GM23248 (cell line): ENCODE results near the gene RAD51B. TPM values are rescaled to one million over a fixed set of nuclear protein-coding genes. Genes with fewer than 3 reads are reported as not detected.
A peak's percentile ranks its signal among the peaks of the same experiment; 100 is the strongest.

Experiments used
- DNase-seq: peaks from one replicate; pipeline ENCODE4 v3.0.0-alpha.2; 2015
- H2AFZ ChIP-seq: fragments of 200-600 bp; sonication (generic); 2 replicates; pipeline ENCODE4 v1.6.1; 2016; ENCODE audit warnings: antibody characterized with exemption
- H3F3A ChIP-seq: fragments of 200-600 bp; sonication (generic); 2 replicates; pipeline ENCODE4 v1.6.1; 2016; ENCODE audit warnings: mild to moderate bottlenecking, antibody characterized with exemption, mixed run types; ENCODE audit not compliant: insufficient read depth
- H3K27ac ChIP-seq: fragments of 200-600 bp; sonication (generic); 2 replicates; pipeline ENCODE4 v1.5.1; 2016; ENCODE audit warnings: mild to moderate bottlenecking
- H3K27me3 ChIP-seq: fragments of 200-600 bp; sonication (generic); replicated peaks from 2 replicates; pipeline ENCODE4 v1.6.1; 2016; ENCODE audit warnings: mild to moderate bottlenecking; ENCODE audit not compliant: insufficient read depth
- H3K36me3 ChIP-seq: fragments of 200-600 bp; sonication (generic); 2 replicates; pipeline ENCODE4 v1.6.1; 2016; ENCODE audit warnings: low read depth, mild to moderate bottlenecking
- H3K4me1 ChIP-seq: fragments of 200-600 bp; sonication (generic); 2 replicates; pipeline ENCODE4 v1.6.1; 2016; ENCODE audit warnings: mild to moderate bottlenecking; ENCODE audit not compliant: insufficient read depth
- H3K4me2 ChIP-seq: fragments of 200-600 bp; sonication (generic); one replicate; pipeline ENCODE4 v1.6.1; 2016; ENCODE audit warnings: mild to moderate bottlenecking; ENCODE audit not compliant: unreplicated experiment
- H3K4me3 ChIP-seq: fragments of 200-600 bp; sonication (generic); 2 replicates; pipeline ENCODE4 v1.5.1; 2016; ENCODE audit warnings: mild to moderate bottlenecking
- H3K79me2 ChIP-seq: fragments of 200-600 bp; sonication (generic); 2 replicates; pipeline ENCODE4 v1.6.1; 2016; ENCODE audit warnings: mild to moderate bottlenecking; ENCODE audit not compliant: insufficient read depth
- H3K9ac ChIP-seq: fragments of 200-600 bp; sonication (generic); 2 replicates; pipeline ENCODE4 v1.6.1; 2016; ENCODE audit warnings: mild to moderate bottlenecking
- H3K9me2 ChIP-seq: fragments of 200-600 bp; sonication (generic); 2 replicates; pipeline ENCODE4 v1.6.1; 2016; ENCODE audit warnings: mixed run types, mild to moderate bottlenecking, moderate library complexity; ENCODE audit not compliant: insufficient read depth
- H3K9me3 ChIP-seq: fragments of 200-600 bp; sonication (generic); one replicate; pipeline ENCODE4 v1.6.1; 2017; ENCODE audit warnings: low read depth
- H4K20me1 ChIP-seq: fragments of 200-600 bp; sonication (generic); 2 replicates; pipeline ENCODE4 v1.6.0; 2016; ENCODE audit not compliant: insufficient read depth
- EZH2 ChIP-seq: fragments of 200-600 bp; sonication (generic); IDR thresholded peaks from 2 replicates; pipeline ENCODE4 v1.6.1; 2018; ENCODE audit warnings: antibody characterized with exemption, mild to moderate bottlenecking; ENCODE audit not compliant: insufficient read depth, poor library complexity, severe bottlenecking
- EZH2phosphoT487 ChIP-seq: fragments of 200-600 bp; sonication (generic); IDR thresholded peaks from 2 replicates; pipeline ENCODE4 v1.6.1; 2018; ENCODE audit warnings: antibody characterized with exemption, moderate library complexity, mild to moderate bottlenecking, low read depth; ENCODE audit not compliant: insufficient read depth
- WGBS, 2 experiments: methylation state at CpG; one replicate each; pipeline ENCODE4 v1.1.6; 2015 to 2017; ENCODE audit warnings: low lambda C conversion rate in 2 of 2, low coverage in 1 of 2; ENCODE audit errors: missing lambda C conversion rate in 2 of 2; 5-methylcytosine and 5-hydroxymethylcytosine counted together
- in situ Hi-C: fragments of 300-500 bp; cut with MboI; formaldehyde crosslinking; loops from 2 replicates; pipeline ENCODE4 v1.15.0; 2020
- polyA plus RNA-seq: library from polyadenylated mRNA; unstranded; fragments of >200 nt; fragmentation: Nextera tagmentation; extraction: Ambion mirVana; gene quantifications from 2 replicates; pipeline ENCODE4 v1.2.1, GENCODE V29; 2016
- total RNA-seq: library from RNA; depleted of rRNA; stranded (reverse); fragments of >200 nt; shearing (Covaris generic); gene quantifications from 2 replicates; pipeline ENCODE4 v1.2.3, GENCODE V29; 2014

Gene RAD51B
- total and polyA plus RNA-seq, 2 experiments from 2014 or later, result 4.0 to 8.8 TPM

GRCh38 chr14:67889455-67889854, 69.9 kb downstream of the RAD51B start:
- no peaks in the 10 kb centered on the region for H3K9me2 ChIP-seq
- no peak overlapping the region for H3K9ac ChIP-seq
- DNase-seq, result no peak
- no peaks in the 10 kb centered on the region for H3F3A ChIP-seq
- no peaks in the 10 kb centered on the region for H4K20me1 ChIP-seq
- no peaks in the 10 kb centered on the region for H3K9me3 ChIP-seq
- TF ChIP-seq EZH2phosphoT487 (no peak), EZH2 (no peak)
- no peak overlapping the region for H2AFZ ChIP-seq
- no peaks in the 10 kb centered on the region for H3K27me3 ChIP-seq
- H3K79me2 ChIP-seq, result no peaks in the 10 kb centered on the region
- no peak overlapping the region for H3K4me2 ChIP-seq
- no peak overlapping the region for H3K27ac ChIP-seq
- 75 to 77% methylated on average over 4 of the region's 4 CpGs for WGBS, 2 experiments
- H3K4me3 ChIP-seq, result no peak overlapping the region
- H3K4me1 ChIP-seq, result no peaks in the 10 kb centered on the region
- H3K36me3 ChIP-seq, result no peaks in the 10 kb centered on the region
- in situ Hi-C loops, result no loop called here

- H3K27me3 ChIP-seq, result no peaks in the 10 kb centered on the region
- WGBS, 2 experiments, result 96 to 100% methylated on average over 1 of the region's 1 CpG
- H3K27ac ChIP-seq, result no peak overlapping the region
- H3K9me2 ChIP-seq, result no peaks in the 10 kb centered on the region
- H3K79me2 ChIP-seq, result no peaks in the 10 kb centered on the region
- no peaks in the 10 kb centered on the region for H3F3A ChIP-seq
- H3K4me1 ChIP-seq, result no peaks in the 10 kb centered on the region
- no peak overlapping the region for H3K9ac ChIP-seq
- TF ChIP-seq EZH2 (no peak), EZH2phosphoT487 (no peak)
- no peaks in the 10 kb centered on the region for H4K20me1 ChIP-seq
- H2AFZ ChIP-seq, result no peak overlapping the region
- H3K36me3 ChIP-seq, result no peaks in the 10 kb centered on the region
- no peaks in the 10 kb centered on the region for H3K9me3 ChIP-seq
- in situ Hi-C loops, result no loop called here
- no peak for DNase-seq
- H3K4me3 ChIP-seq, result no peak overlapping the region
- no peak overlapping the region for H3K4me2 ChIP-seq
Measured at GRCh38 chr14:67892466-67893100, 73.0 kb downstream of the RAD51B start.

- H3K9me2 ChIP-seq, result no peaks in the 10 kb centered on the region
- H3K79me2 ChIP-seq, result no peaks in the 10 kb centered on the region
- H3K27ac ChIP-seq, result no peak overlapping the region
- H2AFZ ChIP-seq, result no peak overlapping the region
- no peaks in the 10 kb centered on the region for H3K27me3 ChIP-seq
- H3F3A ChIP-seq, result no peaks in the 10 kb centered on the region
- no peaks in the 10 kb centered on the region for H3K36me3 ChIP-seq
- in situ Hi-C loops, result no loop called here
- no peak overlapping the region for H3K4me2 ChIP-seq
- H3K9ac ChIP-seq, result no peak overlapping the region
- no peak overlapping the region for H3K4me3 ChIP-seq
- TF ChIP-seq EZH2phosphoT487, result no peak
- TF ChIP-seq EZH2, result no peak
- no peaks in the 10 kb centered on the region for H3K4me1 ChIP-seq
- no peaks in the 10 kb centered on the region for H4K20me1 ChIP-seq
- no peaks in the 10 kb centered on the region for H3K9me3 ChIP-seq
- no peak for DNase-seq
- 65 to 67% methylated on average over 1 of the region's 1 CpG for WGBS, 2 experiments
Measured at GRCh38 chr14:67900231-67900630, 80.7 kb downstream of the RAD51B start.

- Histone ChIP-seq H3F3A (no peaks in the 10 kb centered on the region), H3K27ac (no peak overlapping the region), H3K9me2 (no peaks in the 10 kb centered on the region), H3K27me3 (no peaks in the 10 kb centered on the region), H3K4me3 (no peak overlapping the region), H4K20me1 (no peaks in the 10 kb centered on the region), H3K36me3 (no peaks in the 10 kb centered on the region), H3K79me2 (no peaks in the 10 kb centered on the region), H3K4me1 (no peaks in the 10 kb centered on the region), H3K9ac (no peak overlapping the region), H3K9me3 (no peaks in the 10 kb centered on the region), H2AFZ (no peak overlapping the region), H3K4me2 (no peak overlapping the region)
- no peak for TF ChIP-seq EZH2
- TF ChIP-seq EZH2phosphoT487, result no peak
- in situ Hi-C loops, result no loop called here
- peak; percentile 23 for DNase-seq
Measured at GRCh38 chr14:67908052-67908754, 88.6 kb downstream of the RAD51B start.
